CD8-positive, alpha-beta memory T cell (primary cell): ENCODE measurements around the gene GLIPR2. TPM values are rescaled to one million over a fixed set of nuclear protein-coding genes. Genes with fewer than 3 reads are reported as not detected.
A peak's percentile ranks its signal among the peaks of the same experiment; 100 is the strongest.
"Not testable (repeated sequence)": the region's sequence is repeated elsewhere in the genome, so short reads cannot be mapped to it uniquely, and the experiment has no call there.

Experiments used
- CTCF ChIA-PET: fragments of 350-600 bp; sonication (Branson Sonifier 250); formaldehyde crosslinking; loops from one replicate; lab custom pipeline; 2021; ENCODE audit warnings: antibody characterized with exemption; lab: Charles Lee
- POLR2A ChIA-PET: fragments of 350-600 bp; sonication (Branson Sonifier 250); formaldehyde crosslinking; loops from one replicate; lab custom pipeline; 2021; ENCODE audit warnings: antibody characterized with exemption; lab: Charles Lee
- DNase-seq, 5 donors: peaks; one replicate each; pipeline versions ENCODE4 v3.0.0 to v3.0.0-alpha.2; 2020 to 2022; ENCODE audit warnings: mixed read lengths in 1 of 5
- H3K27ac ChIP-seq: one replicate; pipeline ENCODE4 v1.7.0; 2013; ENCODE audit warnings: low read depth, mild to moderate bottlenecking, low read length, moderate library complexity
- H3K27me3 ChIP-seq: 2 replicates; pipeline ENCODE4 v1.7.0; 2013; ENCODE audit warnings: low read length, mild to moderate bottlenecking; ENCODE audit not compliant: insufficient read depth, poor library complexity, severe bottlenecking
- H3K36me3 ChIP-seq: 2 replicates; pipeline ENCODE4 v1.7.0; 2013; ENCODE audit warnings: mild to moderate bottlenecking, low read length, moderate library complexity; ENCODE audit not compliant: insufficient read depth
- H3K4me1 ChIP-seq: 2 replicates; pipeline ENCODE4 v1.7.0; 2013; ENCODE audit warnings: mild to moderate bottlenecking, low read length, moderate library complexity; ENCODE audit not compliant: insufficient read depth
- H3K4me3 ChIP-seq: 2 replicates; pipeline ENCODE4 v1.7.0; 2013; ENCODE audit warnings: mild to moderate bottlenecking, low read length
- H3K9me3 ChIP-seq: 2 replicates; pipeline ENCODE4 v1.7.0; 2013; ENCODE audit warnings: mild to moderate bottlenecking, low read length
- H3K27ac Mint-ChIP-seq, 8 donors: one replicate each; pipeline ENCODE4 v1.8.0; 2020 to 2021; ENCODE audit warnings: mixed read lengths in 8 of 8, mild to moderate bottlenecking in 6 of 8, inconsistent platforms in 3 of 8, moderate library complexity in 3 of 8
- H3K27me3 Mint-ChIP-seq, 2 donors: one replicate each; pipeline ENCODE4 v1.8.0; 2020 to 2021; ENCODE audit warnings: mixed read lengths in 2 of 2, mild to moderate bottlenecking in 1 of 2, moderate library complexity in 1 of 2
- H3K36me3 Mint-ChIP-seq, 3 donors: one replicate each; pipeline ENCODE4 v1.8.0; 2020 to 2021; ENCODE audit warnings: mixed read lengths in 3 of 3, inconsistent platforms in 1 of 3, mild to moderate bottlenecking in 1 of 3
- H3K4me1 Mint-ChIP-seq, 3 donors: one replicate each; pipeline ENCODE4 v1.8.0; 2020 to 2021; ENCODE audit warnings: mixed read lengths in 3 of 3, inconsistent platforms in 1 of 3, mild to moderate bottlenecking in 1 of 3
- H3K4me3 Mint-ChIP-seq, 7 donors: one replicate each; pipeline ENCODE4 v1.8.0; 2020 to 2021; ENCODE audit warnings: mixed read lengths in 7 of 7, mild to moderate bottlenecking in 6 of 7, moderate library complexity in 4 of 7, inconsistent platforms in 2 of 7
- H3K9me3 Mint-ChIP-seq, 5 donors: one replicate each; pipeline ENCODE4 v1.8.0; 2020 to 2022; ENCODE audit warnings: mixed read lengths in 5 of 5, mild to moderate bottlenecking in 3 of 5, moderate library complexity in 2 of 5, inconsistent platforms in 1 of 5
- polyA plus RNA-seq: library from polyadenylated mRNA; unstranded; fragments of 300-500 nt; fragmentation: Illumina TruSeq; gene quantifications from one replicate; pipeline ENCODE4 v1.2.3, GENCODE V29; 2021
- total RNA-seq, 2 experiments: library from RNA; stranded (reverse); gene quantifications; one replicate each; pipeline ENCODE4 v1.2.3, GENCODE V29; 2021

The GLIPR2 gene
- total and polyA plus RNA-seq, 3 experiments from 2014 or later = 17.1 to 139 (median 17.5) TPM

- Mint-ChIP-seq H3K9me3 (no peaks in the 10 kb centered on the region), H3K4me1 (peaks cover 21 to 41% (median 30%) of the 10 kb centered on the region in 3 donors), H3K27me3 (no peaks in the 10 kb centered on the region), H3K4me3 (no peak overlapping the region), H3K27ac (peak overlapping the region in 7 of 8 donors; percentile 3 to 79 (median 52)), H3K36me3 (peaks cover 0 to 16% (median 7%) of the 10 kb centered on the region in 3 donors)
- peaks cover 3% of the 10 kb centered on the region for H3K36me3 ChIP-seq
- no peak for DNase-seq
- no peak overlapping the region for H3K27ac ChIP-seq
- H3K9me3 ChIP-seq = no peaks in the 10 kb centered on the region
- no peaks in the 10 kb centered on the region for H3K27me3 ChIP-seq
- H3K4me3 ChIP-seq = no peak overlapping the region
- ChIA-PET CTCF (interaction anchor here (0.9 to 2.0 kb wide), 6 partner anchors 11 to 102 kb away, joined by 3 to 13 read pairs (median 5); partner anchors contain the start of gene GLIPR2), POLR2A (no interaction called here)
- H3K4me1 ChIP-seq = peaks cover 15% of the 10 kb centered on the region
These were observed 11.3 kb upstream of the GLIPR2 start for GRCh38 chr9:36125062-36125855.

DNA sequence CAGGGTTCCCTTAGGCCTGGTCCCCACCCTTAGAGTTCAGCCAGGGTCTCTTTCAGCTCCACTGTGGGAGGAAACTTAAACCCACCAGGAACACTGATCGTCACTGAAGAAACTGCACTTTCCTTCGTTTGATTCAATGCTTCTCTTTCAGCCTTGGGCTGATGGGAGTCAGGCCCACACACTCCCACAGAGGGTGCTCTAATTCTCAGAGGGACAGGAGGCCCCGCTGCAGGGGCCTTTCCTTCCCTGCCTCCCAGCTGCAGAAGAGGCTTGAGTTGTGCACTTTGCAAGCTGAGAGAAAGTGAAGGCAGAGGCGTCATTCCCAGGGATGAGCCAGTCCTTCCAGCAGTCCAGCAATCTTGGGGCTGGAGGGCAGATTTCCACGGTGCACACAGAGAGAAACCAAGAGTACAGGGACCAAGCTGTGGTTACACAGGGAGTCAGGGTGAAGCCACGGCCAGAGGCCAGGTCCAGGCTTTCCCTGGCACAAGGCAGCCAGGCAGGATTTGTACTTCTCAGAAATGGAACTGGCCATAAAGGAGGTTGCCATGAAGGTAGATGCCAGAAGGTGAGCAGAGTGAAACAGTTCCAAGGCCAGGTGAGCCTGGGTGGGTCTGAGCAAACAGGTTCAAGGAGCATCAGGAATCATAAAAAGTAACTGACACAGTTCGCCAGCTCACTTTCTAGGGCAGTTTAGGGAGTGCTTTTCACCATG lies 10.4 kb upstream of the GLIPR2 start:
- Histone ChIP-seq H3K4me1 (peaks cover 15% of the 10 kb centered on the region), H3K27ac (no peak overlapping the region), H3K9me3 (no peaks in the 10 kb centered on the region), H3K4me3 (no peak overlapping the region), H3K36me3 (peaks cover 3% of the 10 kb centered on the region), H3K27me3 (no peaks in the 10 kb centered on the region)
- peaks cover 0 to 14% (median 5%) of the 10 kb centered on the region in 3 donors for H3K36me3 Mint-ChIP-seq
- no peaks in the 10 kb centered on the region for H3K9me3 Mint-ChIP-seq
- DNase-seq = no peak
- ChIA-PET POLR2A (no interaction called here), CTCF (interaction anchor here (1.0 to 1.4 kb wide), 2 partner anchors 23 to 41 kb away, joined by 4 to 6 read pairs; no protein-coding TSS in a partner anchor)
- H3K4me3 Mint-ChIP-seq = no peak overlapping the region
- peaks cover 21 to 41% (median 30%) of the 10 kb centered on the region in 3 donors for H3K4me1 Mint-ChIP-seq
- H3K27ac Mint-ChIP-seq = peak overlapping the region in 3 of 8 donors; percentile 52 to 79 (median 52)
- no peaks in the 10 kb centered on the region for H3K27me3 Mint-ChIP-seq

- Mint-ChIP-seq H3K4me3 (peak overlapping the region in 5 of 7 donors; percentile 18 to 82 (median 36)), H3K36me3 (peaks cover 0 to 4% (median 0%) of the 10 kb centered on the region in 3 donors), H3K9me3 (no peaks in the 10 kb centered on the region), H3K27ac (peak overlapping the region; percentile 1 to 90 (median 77)), H3K27me3 (no peaks in the 10 kb centered on the region), H3K4me1 (peaks cover 21 to 41% (median 30%) of the 10 kb centered on the region in 3 donors)
- ChIA-PET POLR2A (no interaction called here), CTCF (interaction anchor here (1.0 to 1.7 kb wide), 4 partner anchors 21 to 39 kb away, joined by 3 to 6 read pairs (median 4); no protein-coding TSS in a partner anchor)
- Histone ChIP-seq H3K9me3 (no peaks in the 10 kb centered on the region), H3K4me3 (no peak overlapping the region), H3K27me3 (no peaks in the 10 kb centered on the region), H3K4me1 (peaks cover 15% of the 10 kb centered on the region), H3K36me3 (no peaks in the 10 kb centered on the region), H3K27ac (no peak overlapping the region)
- no peak for DNase-seq
These were observed 8.8 kb upstream of the GLIPR2 start for GRCh38 chr9:36127652-36128244.

- Histone ChIP-seq H3K27me3 (no peaks in the 10 kb centered on the region), H3K4me1 (peaks cover 15% of the 10 kb centered on the region), H3K27ac (no peak overlapping the region), H3K9me3 (no peaks in the 10 kb centered on the region), H3K4me3 (no peak overlapping the region), H3K36me3 (no peaks in the 10 kb centered on the region)
- no peak for DNase-seq
- ChIA-PET CTCF (interaction anchor here (1.1 to 1.7 kb wide), 3 partner anchors 21 to 39 kb away, joined by 3 to 6 read pairs (median 4); no protein-coding TSS in a partner anchor), POLR2A (no interaction called here)
- H3K4me3 Mint-ChIP-seq = peak overlapping the region in 1 of 7 donors; percentile 65
- peaks cover 21 to 41% (median 30%) of the 10 kb centered on the region in 3 donors for H3K4me1 Mint-ChIP-seq
- H3K9me3 Mint-ChIP-seq = no peaks in the 10 kb centered on the region
- peak overlapping the region in 6 of 8 donors; percentile 50 to 78 (median 67) for H3K27ac Mint-ChIP-seq
- H3K27me3 Mint-ChIP-seq = no peaks in the 10 kb centered on the region
- no peaks in the 10 kb centered on the region for H3K36me3 Mint-ChIP-seq
These were observed 8.2 kb upstream of the GLIPR2 start for GRCh38 chr9:36128349-36128748.

GRCh38 chr9:36129139-36129538 lies 7.4 kb upstream of the GLIPR2 start:
- Histone ChIP-seq H3K27me3 (no peaks in the 10 kb centered on the region), H3K4me3 (no peak overlapping the region), H3K9me3 (no peaks in the 10 kb centered on the region), H3K4me1 (peaks cover 15% of the 10 kb centered on the region), H3K36me3 (no peaks in the 10 kb centered on the region), H3K27ac (no peak overlapping the region)
- ChIA-PET CTCF (interaction anchor here (0.8 to 2.0 kb wide), 2 partner anchors 26 to 38 kb away, joined by 3 to 8 read pairs; no protein-coding TSS in a partner anchor), POLR2A (no interaction called here)
- Mint-ChIP-seq H3K36me3 (no peaks in the 10 kb centered on the region), H3K27me3 (no peaks in the 10 kb centered on the region), H3K4me1 (peaks cover 21 to 41% (median 30%) of the 10 kb centered on the region in 3 donors), H3K9me3 (no peaks in the 10 kb centered on the region), H3K4me3 (no peak overlapping the region), H3K27ac (no peak overlapping the region)
- no peak for DNase-seq

- H3K4me3 Mint-ChIP-seq, H3K27me3 ChIP-seq, POLR2A ChIA-PET, H3K4me3 ChIP-seq, CTCF ChIA-PET, DNase-seq, H3K27ac ChIP-seq, H3K27me3 Mint-ChIP-seq, H3K9me3 Mint-ChIP-seq, H3K9me3 ChIP-seq, H3K36me3 Mint-ChIP-seq, H3K36me3 ChIP-seq: not testable (repeated sequence)
- Mint-ChIP-seq H3K27ac (peak overlapping the region in 1 of 8 donors; percentile 54), H3K4me1 (peaks cover 18 to 32% (median 29%) of the 10 kb centered on the region in 3 donors)
- peaks cover 23% of the 10 kb centered on the region for H3K4me1 ChIP-seq
These were observed 4.9 kb upstream of the GLIPR2 start for GRCh38 chr9:36131666-36132065.

GRCh38 chr9:36132086-36132485 lies 4.4 kb upstream of the GLIPR2 start:
- peaks cover 0 to 2% (median 0%) of the 10 kb centered on the region in 3 donors for H3K36me3 Mint-ChIP-seq
- peak overlapping the region in 1 of 8 donors; percentile 54 for H3K27ac Mint-ChIP-seq
- no peaks in the 10 kb centered on the region for H3K9me3 ChIP-seq
- H3K9me3 Mint-ChIP-seq = peaks cover 0 to under 1% (median 0%) of the 10 kb centered on the region in 5 donors
- POLR2A ChIA-PET = no interaction called here
- CTCF ChIA-PET = no interaction called here
- H3K27me3 Mint-ChIP-seq = no peaks in the 10 kb centered on the region
- peaks cover 20 to 29% (median 26%) of the 10 kb centered on the region in 3 donors for H3K4me1 Mint-ChIP-seq
- no peaks in the 10 kb centered on the region for H3K36me3 ChIP-seq
- no peak overlapping the region for H3K4me3 ChIP-seq
- no peak for DNase-seq
- no peak overlapping the region for H3K4me3 Mint-ChIP-seq
- no peaks in the 10 kb centered on the region for H3K27me3 ChIP-seq
- H3K27ac ChIP-seq = no peak overlapping the region
- peaks cover 22% of the 10 kb centered on the region for H3K4me1 ChIP-seq
